ENCODE measurements around the gene RTL10. TPM values are rescaled to one million over a fixed set of nuclear protein-coding genes. Genes with fewer than 3 reads are reported as not detected.

RTL10 gene
- total and polyA plus RNA-seq, 2 experiments from 2014 or later, result 13.0 to 15.9 TPM

DNA sequence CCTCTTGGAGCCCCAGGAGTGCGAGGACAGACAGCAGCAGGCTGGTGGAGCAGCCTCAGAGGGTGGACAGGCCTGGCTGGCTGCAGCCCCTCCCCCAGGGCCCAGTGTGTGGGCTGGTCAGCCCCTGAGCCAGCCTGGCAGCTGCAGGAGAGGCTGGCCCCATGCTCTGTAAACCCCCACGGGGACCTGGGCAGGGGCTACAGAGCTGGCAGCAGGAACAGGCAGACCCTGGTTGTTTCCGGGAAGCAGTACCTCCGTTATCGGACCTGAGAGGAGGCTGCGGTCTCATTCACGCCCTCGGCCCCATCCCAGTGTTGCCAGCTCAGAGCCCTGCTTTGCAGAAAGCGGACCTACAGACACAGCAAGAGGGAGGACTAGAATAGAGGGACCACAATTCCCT, 48.4 kb upstream of the RTL10 start:
- Histone ChIP-seq H3K36me3 (replicated peaks; ENCODE audit: insufficient read depth, low read depth) (no peaks in the 10 kb centered on the region), H3K9me2 (replicated peaks; ENCODE audit: insufficient read depth) (no peaks in the 10 kb centered on the region), H3K79me2 (no peaks in the 10 kb centered on the region), H3K9me3 (ENCODE audit: low read depth) (no peaks in the 10 kb centered on the region), H4K20me1 (ENCODE audit: insufficient read depth, poor library complexity, severe bottlenecking) (no peaks in the 10 kb centered on the region), H3K4me1 (ENCODE audit: insufficient read depth) (peaks cover 17% of the 10 kb centered on the region), H3K27ac (no peak overlapping the region), H2AFZ (no peak overlapping the region), H3K27me3 (peaks cover 3% of the 10 kb centered on the region), H3K4me3 (no peak overlapping the region), H3K4me2 (no peak overlapping the region)
- no peak for DNase-seq (ENCODE audit: low spot score)
- WGBS (ENCODE audit: low lambda C conversion rate, missing lambda C conversion rate), result 67% methylated on average over 9 of the region's 9 CpGs
- TF ChIP-seq, protein P1, sequence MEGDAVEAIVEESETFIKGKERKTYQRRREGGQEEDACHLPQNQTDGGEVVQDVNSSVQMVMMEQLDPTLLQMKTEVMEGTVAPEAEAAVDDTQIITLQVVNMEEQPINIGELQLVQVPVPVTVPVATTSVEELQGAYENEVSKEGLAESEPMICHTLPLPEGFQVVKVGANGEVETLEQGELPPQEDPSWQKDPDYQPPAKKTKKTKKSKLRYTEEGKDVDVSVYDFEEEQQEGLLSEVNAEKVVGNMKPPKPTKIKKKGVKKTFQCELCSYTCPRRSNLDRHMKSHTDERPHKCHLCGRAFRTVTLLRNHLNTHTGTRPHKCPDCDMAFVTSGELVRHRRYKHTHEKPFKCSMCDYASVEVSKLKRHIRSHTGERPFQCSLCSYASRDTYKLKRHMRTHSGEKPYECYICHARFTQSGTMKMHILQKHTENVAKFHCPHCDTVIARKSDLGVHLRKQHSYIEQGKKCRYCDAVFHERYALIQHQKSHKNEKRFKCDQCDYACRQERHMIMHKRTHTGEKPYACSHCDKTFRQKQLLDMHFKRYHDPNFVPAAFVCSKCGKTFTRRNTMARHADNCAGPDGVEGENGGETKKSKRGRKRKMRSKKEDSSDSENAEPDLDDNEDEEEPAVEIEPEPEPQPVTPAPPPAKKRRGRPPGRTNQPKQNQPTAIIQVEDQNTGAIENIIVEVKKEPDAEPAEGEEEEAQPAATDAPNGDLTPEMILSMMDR (IDR thresholded peaks at IDR 0.05; ENCODE audit: poor library complexity), result no peak
- TF ChIP-seq EZH2 (IDR thresholded peaks at IDR 0.05; ENCODE audit: borderline replicate concordance), result no peak
- no peak for TF ChIP-seq EZH2phosphoT487 (IDR thresholded peaks at IDR 0.05; ENCODE audit: low read depth, severe bottlenecking, unreplicated experiment)

DNA sequence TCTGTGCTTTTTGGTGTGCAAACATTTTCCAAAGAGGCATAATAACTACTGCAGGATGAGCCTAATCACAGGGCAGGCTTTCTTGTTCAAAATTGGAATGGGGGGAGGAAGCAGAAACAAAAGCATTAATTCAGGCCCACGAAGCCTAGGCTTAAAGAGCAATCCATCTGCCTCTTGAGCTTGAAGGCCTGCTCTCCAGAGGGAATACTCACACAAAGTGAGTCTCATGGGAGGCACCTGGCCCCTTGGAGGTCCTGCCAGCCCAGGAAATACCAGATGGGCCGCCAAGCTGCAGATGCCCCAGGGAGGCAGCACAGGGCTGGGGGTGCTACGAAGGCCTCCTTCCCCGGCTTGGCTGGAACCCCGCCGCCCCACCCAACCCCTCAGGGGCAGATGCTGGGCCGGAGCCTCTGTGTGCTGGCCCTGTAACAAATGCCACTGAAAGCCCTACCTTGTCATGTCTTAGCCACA, 47.6 kb upstream of the RTL10 start:
- Histone ChIP-seq H3K27me3 (peaks cover 3% of the 10 kb centered on the region), H3K27ac (no peak overlapping the region), H2AFZ (no peak overlapping the region), H3K4me2 (no peak overlapping the region), H4K20me1 (ENCODE audit: insufficient read depth, poor library complexity, severe bottlenecking) (no peaks in the 10 kb centered on the region), H3K79me2 (no peaks in the 10 kb centered on the region), H3K9me3 (ENCODE audit: low read depth) (no peaks in the 10 kb centered on the region), H3K9me2 (replicated peaks; ENCODE audit: insufficient read depth) (no peaks in the 10 kb centered on the region), H3K4me3 (no peak overlapping the region), H3K36me3 (replicated peaks; ENCODE audit: insufficient read depth, low read depth) (no peaks in the 10 kb centered on the region), H3K4me1 (ENCODE audit: insufficient read depth) (peaks cover 17% of the 10 kb centered on the region)
- 91% methylated on average over 7 of the region's 7 CpGs for WGBS (ENCODE audit: low lambda C conversion rate, missing lambda C conversion rate)
- no peak for DNase-seq (ENCODE audit: low spot score)
- TF ChIP-seq EZH2 (IDR thresholded peaks at IDR 0.05; ENCODE audit: borderline replicate concordance), result no peak
- no peak for TF ChIP-seq EZH2phosphoT487 (IDR thresholded peaks at IDR 0.05; ENCODE audit: low read depth, severe bottlenecking, unreplicated experiment)
- TF ChIP-seq, protein P1 (IDR thresholded peaks at IDR 0.05; ENCODE audit: poor library complexity), result no peak

DNA sequence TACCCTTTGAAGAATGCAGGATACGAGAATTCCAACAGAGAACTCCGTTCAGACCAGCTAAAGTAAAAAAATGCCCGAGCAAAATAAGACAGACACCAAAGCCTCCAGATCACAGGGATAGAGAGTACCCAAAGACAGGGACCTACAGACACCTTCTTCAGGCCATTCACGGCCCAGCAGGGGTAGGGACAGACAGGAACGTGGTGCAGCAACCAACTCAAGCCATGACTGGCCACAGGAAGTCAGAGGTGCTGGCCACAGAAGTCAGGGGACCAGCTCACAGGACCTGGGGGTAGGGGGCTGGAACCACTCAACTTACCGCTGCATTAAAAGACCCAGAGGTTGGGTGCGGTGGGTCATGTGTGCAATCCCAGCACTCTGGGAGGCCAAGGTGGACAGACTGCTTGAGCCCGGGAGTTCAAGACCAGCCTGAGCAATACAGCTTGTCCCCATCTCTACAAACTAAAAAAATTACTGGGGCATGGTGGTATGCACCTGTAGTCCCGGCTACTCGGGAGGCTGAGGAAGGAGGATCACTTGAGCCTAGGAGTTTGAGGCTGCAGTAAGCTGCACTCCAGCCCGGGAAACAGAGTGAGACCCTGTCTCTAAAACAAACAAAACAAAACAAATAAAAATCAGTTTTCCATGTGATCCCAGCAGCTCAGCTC, 47.0 kb upstream of the RTL10 start:
- DNase-seq (ENCODE audit: low spot score), result no peak
- Histone ChIP-seq H2AFZ (no peak overlapping the region), H3K79me2 (no peaks in the 10 kb centered on the region), H3K9me2 (replicated peaks; ENCODE audit: insufficient read depth) (no peaks in the 10 kb centered on the region), H3K27me3 (peaks cover 3% of the 10 kb centered on the region), H3K36me3 (replicated peaks; ENCODE audit: insufficient read depth, low read depth) (no peaks in the 10 kb centered on the region), H4K20me1 (ENCODE audit: insufficient read depth, poor library complexity, severe bottlenecking) (no peaks in the 10 kb centered on the region), H3K4me2 (no peak overlapping the region), H3K4me3 (no peak overlapping the region), H3K9me3 (ENCODE audit: low read depth) (no peaks in the 10 kb centered on the region), H3K27ac (no peak overlapping the region), H3K4me1 (ENCODE audit: insufficient read depth) (peaks cover 17% of the 10 kb centered on the region)
- TF ChIP-seq EZH2 (IDR thresholded peaks at IDR 0.05; ENCODE audit: borderline replicate concordance) (no peak), EZH2phosphoT487 (IDR thresholded peaks at IDR 0.05; ENCODE audit: low read depth, severe bottlenecking, unreplicated experiment) (no peak)
- TF ChIP-seq, protein P1 (IDR thresholded peaks at IDR 0.05; ENCODE audit: poor library complexity), result no peak
- 77% methylated on average over 11 of the region's 11 CpGs for WGBS (ENCODE audit: low lambda C conversion rate, missing lambda C conversion rate)
